HL-60 (cell line): ENCODE measurements around the gene CTXN3.

Source experiments
- DNase-seq, 2 experiments: peaks; one replicate each; pipeline ENCODE4 v3.0.0-alpha.2; 2010 to 2020; ENCODE audit warnings: low read depth in 1 of 2, low spot score in 1 of 2
- H3K27ac ChIP-seq: fragments of 250-450 bp; sonication (Bioruptor Pico); replicated peaks from 2 replicates; pipeline ENCODE4 v1.5.1; 2020; ENCODE audit warnings: mild to moderate bottlenecking, moderate library complexity
- H3K27me3 ChIP-seq: fragments of 250-450 bp; sonication (Bioruptor Pico); 2 replicates; pipeline ENCODE4 v1.5.1; 2021; ENCODE audit warnings: mild to moderate bottlenecking, moderate library complexity; ENCODE audit not compliant: insufficient read depth, poor library complexity, severe bottlenecking
- H3K4me3 ChIP-seq: replicated peaks from 2 replicates; pipeline ENCODE4 v1.5.1; 2011; ENCODE audit warnings: mild to moderate bottlenecking, control low read depth, low read length; ENCODE audit not compliant: insufficient read depth
- CTCF ChIP-seq: IDR thresholded peaks from one replicate; pipeline ENCODE4 v1.5.1; 2011; ENCODE audit warnings: low read length, control low read depth, inconsistent platforms; ENCODE audit not compliant: insufficient read depth
- GABPA ChIP-seq: IDR thresholded peaks from 2 replicates; pipeline ENCODE4 v1.6.1; 2012; ENCODE audit warnings: low read depth
- POLR2AphosphoS5 ChIP-seq: IDR thresholded peaks from 2 replicates; pipeline ENCODE4 v1.6.1; 2012; ENCODE audit warnings: low read depth
- SPI1 ChIP-seq: IDR thresholded peaks from 2 replicates; pipeline ENCODE4 v1.6.1; 2012; ENCODE audit warnings: low read depth, mild to moderate bottlenecking, borderline replicate concordance
- TF ChIP-seq, protein P1 (sequence below): IDR thresholded peaks from 2 replicates; pipeline ENCODE4 v1.6.1; 2012; ENCODE audit warnings: low read depth; ENCODE audit not compliant: insufficient replicate concordance

The CTXN3 gene

GRCh38 chr5:127666043-127666716, 17.3 kb downstream of the CTXN3 start:
- no peaks in the 10 kb centered on the region for H3K27me3 ChIP-seq
- TF ChIP-seq GABPA (no peak), POLR2AphosphoS5 (no peak), SPI1 (no peak), CTCF (no peak)
- TF ChIP-seq, protein P1, sequence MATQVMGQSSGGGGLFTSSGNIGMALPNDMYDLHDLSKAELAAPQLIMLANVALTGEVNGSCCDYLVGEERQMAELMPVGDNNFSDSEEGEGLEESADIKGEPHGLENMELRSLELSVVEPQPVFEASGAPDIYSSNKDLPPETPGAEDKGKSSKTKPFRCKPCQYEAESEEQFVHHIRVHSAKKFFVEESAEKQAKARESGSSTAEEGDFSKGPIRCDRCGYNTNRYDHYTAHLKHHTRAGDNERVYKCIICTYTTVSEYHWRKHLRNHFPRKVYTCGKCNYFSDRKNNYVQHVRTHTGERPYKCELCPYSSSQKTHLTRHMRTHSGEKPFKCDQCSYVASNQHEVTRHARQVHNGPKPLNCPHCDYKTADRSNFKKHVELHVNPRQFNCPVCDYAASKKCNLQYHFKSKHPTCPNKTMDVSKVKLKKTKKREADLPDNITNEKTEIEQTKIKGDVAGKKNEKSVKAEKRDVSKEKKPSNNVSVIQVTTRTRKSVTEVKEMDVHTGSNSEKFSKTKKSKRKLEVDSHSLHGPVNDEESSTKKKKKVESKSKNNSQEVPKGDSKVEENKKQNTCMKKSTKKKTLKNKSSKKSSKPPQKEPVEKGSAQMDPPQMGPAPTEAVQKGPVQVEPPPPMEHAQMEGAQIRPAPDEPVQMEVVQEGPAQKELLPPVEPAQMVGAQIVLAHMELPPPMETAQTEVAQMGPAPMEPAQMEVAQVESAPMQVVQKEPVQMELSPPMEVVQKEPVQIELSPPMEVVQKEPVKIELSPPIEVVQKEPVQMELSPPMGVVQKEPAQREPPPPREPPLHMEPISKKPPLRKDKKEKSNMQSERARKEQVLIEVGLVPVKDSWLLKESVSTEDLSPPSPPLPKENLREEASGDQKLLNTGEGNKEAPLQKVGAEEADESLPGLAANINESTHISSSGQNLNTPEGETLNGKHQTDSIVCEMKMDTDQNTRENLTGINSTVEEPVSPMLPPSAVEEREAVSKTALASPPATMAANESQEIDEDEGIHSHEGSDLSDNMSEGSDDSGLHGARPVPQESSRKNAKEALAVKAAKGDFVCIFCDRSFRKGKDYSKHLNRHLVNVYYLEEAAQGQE = no peak
- H3K4me3 ChIP-seq = no peak overlapping the region
- no peak for DNase-seq
- H3K27ac ChIP-seq = no peak overlapping the region

DNA sequence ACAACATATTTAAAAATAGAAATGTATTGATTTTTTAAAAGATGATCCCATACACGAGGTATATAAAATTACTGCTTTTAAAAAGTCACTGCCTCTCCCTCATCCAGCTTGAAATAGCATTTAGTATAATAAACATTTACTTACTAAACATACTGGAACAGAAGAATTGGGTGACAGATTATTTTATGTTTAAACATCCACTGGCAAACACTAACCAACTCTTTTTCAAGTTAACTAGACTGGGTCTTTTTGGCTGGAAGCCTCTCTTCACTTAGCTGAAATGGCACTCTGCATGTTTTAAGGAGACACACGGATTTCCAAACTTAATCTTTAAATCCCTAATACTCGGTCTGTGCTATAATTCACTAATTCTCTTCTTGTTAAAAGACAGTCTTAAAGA, 19.0 kb downstream of the CTXN3 start:
- H3K4me3 ChIP-seq = no peak overlapping the region
- H3K27ac ChIP-seq = no peak overlapping the region
- TF ChIP-seq SPI1 (no peak), POLR2AphosphoS5 (no peak), GABPA (no peak), CTCF (no peak)
- TF ChIP-seq, protein P1 = no peak
- DNase-seq = no peak
- H3K27me3 ChIP-seq = no peaks in the 10 kb centered on the region

- TF ChIP-seq POLR2AphosphoS5 (no peak), GABPA (no peak), CTCF (no peak), SPI1 (no peak)
- TF ChIP-seq, protein P1 = no peak
- Histone ChIP-seq H3K4me3 (no peak overlapping the region), H3K27me3 (no peaks in the 10 kb centered on the region), H3K27ac (no peak overlapping the region)
- DNase-seq = no peak
Measured at GRCh38 chr5:127671218-127671617, 22.3 kb downstream of the CTXN3 start.
